Midbrain (tissue), 1 donor: Measurements from ENCODE around the gene FKBP2.

ENCODE experiments used
- DNase-seq: peaks from one replicate; lab custom pipeline; 2025; lab: John Stamatoyannopoulos, UW

Gene FKBP2

GRCh38 chr11:64219755-64220154 lies 21.1 kb upstream of the FKBP2 start:
- no peak for DNase-seq

GRCh38 chr11:64220271-64220670 lies 20.6 kb upstream of the FKBP2 start:
- no peak for DNase-seq

GRCh38 chr11:64220798-64221197 lies 20.1 kb upstream of the FKBP2 start:
- no peak for DNase-seq

- no peak for DNase-seq
Measured at GRCh38 chr11:64222651-64223000, 18.3 kb upstream of the FKBP2 start.

- DNase-seq, result no peak
Measured at GRCh38 chr11:64223001-64223651, 17.8 kb upstream of the FKBP2 start.

GRCh38 chr11:64224151-64224890 lies 16.6 kb upstream of the FKBP2 start:
- no peak for DNase-seq

- no peak for DNase-seq
Measured at GRCh38 chr11:64224891-64225607, 15.8 kb upstream of the FKBP2 start.

GRCh38 chr11:64225608-64226506 lies 15.0 kb upstream of the FKBP2 start, which contains the start of the genes NUDT22 and TRPT1:
TSS of gene NUDT22 (plus strand) at chr11:64226274. CDS start at chr11:64226653, 379 bp downstream.
TSS of gene TRPT1 (minus strand) at chr11:64226186. CDS start at chr11:64225860, 326 bp downstream.
- peak; percentile 92 for DNase-seq

- DNase-seq, result no peak
Measured at GRCh38 chr11:64226507-64227051, 14.3 kb upstream of the FKBP2 start.

- DNase-seq, result no peak
Measured at GRCh38 chr11:64227405-64227956, 13.4 kb upstream of the FKBP2 start.

GRCh38 chr11:64229090-64229743 lies 11.7 kb upstream of the FKBP2 start:
- no peak for DNase-seq

- DNase-seq, result no peak
Measured at GRCh38 chr11:64229744-64230170, 11.1 kb upstream of the FKBP2 start.

- peak; percentile 90 for DNase-seq
Measured at GRCh38 chr11:64230171-64230984, 10.5 kb upstream of the FKBP2 start, which contains the start of gene DNAJC4. TSS of gene DNAJC4 (plus strand) at chr11:64230548. CDS start at chr11:64230855, 307 bp downstream.

- DNase-seq, result no peak
Measured at GRCh38 chr11:64230985-64231365, 9.9 kb upstream of the FKBP2 start.

GRCh38 chr11:64231546-64231945 lies 9.3 kb upstream of the FKBP2 start:
- no peak for DNase-seq

GRCh38 chr11:64232182-64232966 lies 8.5 kb upstream of the FKBP2 start:
- no peak for DNase-seq

GRCh38 chr11:64232967-64233315 lies 8.0 kb upstream of the FKBP2 start:
- no peak for DNase-seq

- DNase-seq, result peak; percentile 69
Measured at GRCh38 chr11:64233913-64234586, 6.8 kb upstream of the FKBP2 start, which contains the start of gene VEGFB. TSS of gene VEGFB (plus strand) at chr11:64234584. CDS start at chr11:64234834, 250 bp downstream.
